K562 (cell line): Measurements from ENCODE around the gene STEAP1B. TPM values are rescaled to one million over a fixed set of nuclear protein-coding genes. Genes with fewer than 3 reads are reported as not detected.
"Not testable (repeated sequence)": the region's sequence is repeated elsewhere in the genome, so short reads cannot be mapped to it uniquely, and the experiment has no call there.

Experiments used
- CBX5 ChIP-seq: IDR thresholded peaks from 2 replicates; pipeline ENCODE4 v1.6.1; 2014; ENCODE audit warnings: low read depth, borderline replicate concordance
- ESRRA ChIP-seq: fragments of 450-650 bp; IDR thresholded peaks from 2 replicates; pipeline ENCODE4 v1.6.1; 2014; ENCODE audit warnings: low read depth, mild to moderate bottlenecking, moderate library complexity, borderline replicate concordance
- JUND ChIP-seq, 2 experiments: IDR thresholded peaks; 2 replicates in 1 of 2; 3 replicates in 1 of 2; pipeline ENCODE4 v1.6.1; 2011; ENCODE audit warnings: borderline replicate concordance in 2 of 2, low read depth in 2 of 2, low read length in 2 of 2, improper control_type of control experiment in 1 of 2, missing biosample characterization in 1 of 2, missing genetic modification characterization in 1 of 2, missing genetic modification reagents in 1 of 2
- MYBL2 ChIP-seq, 2 experiments: fragments of 450-650 bp in 1 of 2; sonication (generic) in 1 of 2; formaldehyde crosslinking in 1 of 2; IDR thresholded peaks; 2 replicates each; pipeline versions ENCODE4 v1.6.1 to v1.8.1; 2017 to 2022; ENCODE audit warnings: borderline replicate concordance in 1 of 2, inconsistent platforms in 1 of 2, low read depth in 1 of 2, mild to moderate bottlenecking in 1 of 2, missing genetic modification reagents in 1 of 2, moderate library complexity in 1 of 2
- MYC ChIP-seq, 2 experiments: fragments of 250-450 bp in 1 of 2; sonication (Bioruptor Pico) in 1 of 2; IDR thresholded peaks; 2 replicates each; pipeline versions ENCODE4 v1.5.1 to v1.6.1; 2012 to 2021; ENCODE audit warnings: low read depth in 2 of 2, borderline replicate concordance in 1 of 2, improper control_type of control experiment in 1 of 2, low read length in 1 of 2, mild to moderate bottlenecking in 1 of 2, moderate library complexity in 1 of 2
- NR4A1 ChIP-seq, 2 experiments: fragments of 250-450 bp in 1 of 2; fragments of 450-650 bp in 1 of 2; sonication (Bioruptor Pico) in 1 of 2; IDR thresholded peaks; 2 replicates each; pipeline versions ENCODE4 v1.4.0 to v1.6.1; 2016 to 2020; ENCODE audit warnings: mild to moderate bottlenecking in 2 of 2, missing compliant biosample characterization in 1 of 2, missing genetic modification characterization in 1 of 2, moderate library complexity in 1 of 2
- PHF8 ChIP-seq: fragments of 200-600 bp; sonication (generic); IDR thresholded peaks from 2 replicates; pipeline ENCODE4 v1.6.1; 2012; ENCODE audit warnings: mixed run types, mild to moderate bottlenecking, inconsistent platforms, low read length, moderate library complexity, borderline replicate concordance
- SIN3A ChIP-seq, 2 experiments: fragments of 150-350 bp in 1 of 2; IDR thresholded peaks; 2 replicates each; pipeline ENCODE4 v1.6.1; 2011 to 2016; ENCODE audit warnings: borderline replicate concordance in 2 of 2, low read depth in 2 of 2, low read length in 2 of 2, mild to moderate bottlenecking in 2 of 2, moderate library complexity in 2 of 2; ENCODE audit not compliant: control insufficient read depth in 1 of 2
- SP1 ChIP-seq: sonication (generic); formaldehyde crosslinking; IDR thresholded peaks from 2 replicates; pipeline ENCODE4 v1.8.1; 2022; ENCODE audit warnings: mild to moderate bottlenecking, missing genetic modification reagents
- TAF1 ChIP-seq: IDR thresholded peaks from 2 replicates; pipeline ENCODE4 v1.6.1; 2011; ENCODE audit warnings: mild to moderate bottlenecking, low read length, moderate library complexity; ENCODE audit not compliant: insufficient read depth, control insufficient read depth, severe bottlenecking; ENCODE audit errors: extremely low read depth
- polyA plus RNA-seq, 8 experiments: library from polyadenylated mRNA; depleted of rRNA in 4 of 8; stranded (reverse) in 5 of 8; unstranded in 3 of 8; fragments of >200 nt; fragmentation: Nextera tagmentation in 2 of 8; fragmentation: Illumina TruSeq in 1 of 8; extraction: Ambion mirVana in 2 of 8; extraction: Trizol in 1 of 8; gene quantifications; 2 replicates each; pipeline versions ENCODE4 v1.2.1 to v1.2.3, GENCODE V29; 2011 to 2014; ENCODE audit warnings: inconsistent platforms in 1 of 8, missing spikeins in 1 of 8
- total RNA-seq, 7 experiments: library from RNA; depleted of rRNA in 6 of 7; stranded (reverse); fragments of >200 nt in 6 of 7; fragmentation: Illumina TruSeq in 2 of 7; extraction: Trizol in 2 of 7; gene quantifications; 2 replicates each; pipeline versions ENCODE4 v1.2.1 to v1.2.3, GENCODE V29; 2011 to 2021; ENCODE audit warnings: low replicate concordance in 1 of 7
- TF ChIP-seq, protein P1 (sequence below): fragments of 250-450 bp; sonication (Bioruptor Pico); IDR thresholded peaks from 2 replicates; pipeline ENCODE4 v1.9.0; 2021; ENCODE audit warnings: mild to moderate bottlenecking, inconsistent platforms
- TF ChIP-seq, protein P2 (sequence below): sonication (generic); formaldehyde crosslinking; IDR thresholded peaks from 2 replicates; pipeline ENCODE4 v1.9.0; 2022; ENCODE audit warnings: mild to moderate bottlenecking, missing genetic modification reagents
- TF ChIP-seq, protein P3 (sequence below): IDR thresholded peaks from 2 replicates; pipeline ENCODE4 v1.6.1; 2011; ENCODE audit warnings: borderline replicate concordance, low read depth, mild to moderate bottlenecking, moderate library complexity, low read length; ENCODE audit not compliant: insufficient read depth, poor library complexity, severe bottlenecking
- TF ChIP-seq, protein P4 (sequence below): fragments of 200-800 bp; sonication (Bioruptor generic); IDR thresholded peaks from 2 replicates; pipeline ENCODE4 v1.6.1; 2017; ENCODE audit warnings: missing genetic modification characterization, missing compliant biosample characterization

STEAP1B gene
- total and polyA plus RNA-seq, 9 of the 15 experiments (the other 6 are each of a cell fraction or from before 2014, with no cell fraction given) = 20.0 to 38.5 (median 30.6) TPM

DNA sequence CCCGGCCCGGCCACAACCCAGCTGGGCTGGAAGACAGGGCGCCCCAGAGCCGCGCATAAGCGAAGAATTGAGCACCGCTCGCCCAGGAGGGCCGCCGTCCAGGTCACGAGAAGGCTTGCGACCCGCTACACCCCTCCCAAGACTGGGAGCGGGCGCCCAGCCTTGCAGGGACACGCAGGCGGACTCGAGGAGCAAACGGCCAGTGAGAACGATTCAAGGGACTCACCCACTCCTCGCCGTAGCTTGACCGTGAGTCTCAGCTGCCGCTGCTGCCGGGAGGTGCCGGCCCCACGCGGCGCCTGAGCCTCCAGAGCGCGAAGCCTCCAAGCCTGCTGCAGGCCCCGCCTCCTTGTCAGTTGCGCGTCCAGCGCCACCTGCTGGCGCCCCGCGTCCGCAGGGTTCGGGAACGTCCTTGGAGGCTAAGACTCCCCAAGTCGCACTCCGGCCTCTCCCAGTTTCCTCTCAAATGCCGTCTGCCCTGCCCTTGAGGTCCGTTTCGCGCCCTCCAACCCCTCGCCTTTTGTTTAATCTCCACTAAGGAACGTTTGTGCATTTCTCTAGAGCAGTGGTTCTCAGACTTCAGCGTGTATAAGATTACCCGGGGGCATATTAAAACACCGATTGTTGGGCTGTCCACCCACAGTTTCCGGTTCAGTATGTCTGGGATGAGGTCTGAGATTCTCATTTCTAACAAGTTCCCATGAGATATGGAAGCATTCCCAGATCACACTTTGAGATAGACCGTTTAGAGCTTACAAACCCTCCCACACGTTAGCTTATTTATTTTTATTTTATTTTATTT lies at the start of gene STEAP1B (continued):
- TF ChIP-seq, protein P1, sequence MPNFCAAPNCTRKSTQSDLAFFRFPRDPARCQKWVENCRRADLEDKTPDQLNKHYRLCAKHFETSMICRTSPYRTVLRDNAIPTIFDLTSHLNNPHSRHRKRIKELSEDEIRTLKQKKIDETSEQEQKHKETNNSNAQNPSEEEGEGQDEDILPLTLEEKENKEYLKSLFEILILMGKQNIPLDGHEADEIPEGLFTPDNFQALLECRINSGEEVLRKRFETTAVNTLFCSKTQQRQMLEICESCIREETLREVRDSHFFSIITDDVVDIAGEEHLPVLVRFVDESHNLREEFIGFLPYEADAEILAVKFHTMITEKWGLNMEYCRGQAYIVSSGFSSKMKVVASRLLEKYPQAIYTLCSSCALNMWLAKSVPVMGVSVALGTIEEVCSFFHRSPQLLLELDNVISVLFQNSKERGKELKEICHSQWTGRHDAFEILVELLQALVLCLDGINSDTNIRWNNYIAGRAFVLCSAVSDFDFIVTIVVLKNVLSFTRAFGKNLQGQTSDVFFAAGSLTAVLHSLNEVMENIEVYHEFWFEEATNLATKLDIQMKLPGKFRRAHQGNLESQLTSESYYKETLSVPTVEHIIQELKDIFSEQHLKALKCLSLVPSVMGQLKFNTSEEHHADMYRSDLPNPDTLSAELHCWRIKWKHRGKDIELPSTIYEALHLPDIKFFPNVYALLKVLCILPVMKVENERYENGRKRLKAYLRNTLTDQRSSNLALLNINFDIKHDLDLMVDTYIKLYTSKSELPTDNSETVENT = peak; percentile 75; the same call in 1 of the 2 replicates
- TF ChIP-seq TAF1 (peak; percentile 50), MYBL2 (IDR thresholded peaks at IDR 0.05; ENCODE audit: low read depth) (peak; percentile 41; the same call in 1 of the 2 replicates), CBX5 (peak; percentile 45; the same call in 1 of the 2 replicates), SIN3A (IDR thresholded peaks at IDR 0.05; ENCODE audit: borderline replicate concordance in 2 of 2, control insufficient read depth in 1 of 2, low read depth in 2 of 2, low read length in 2 of 2) (peak in 1 of 2 experiments; percentile 62; a peak in 1 of 4 replicates), PHF8 (peak; percentile 61; the same call in 1 of the 2 replicates), MYC (IDR thresholded peaks at IDR 0.05; ENCODE audit: low read depth, low read length) (peak; percentile 68; the same call in 1 of the 2 replicates), JUND (IDR thresholded peaks at IDR 0.05; ENCODE audit: borderline replicate concordance, low read depth, low read length) (peak; percentile 26; the same call in 1 of the 2 replicates), ESRRA (peak; percentile 62; the same call in 1 of the 2 replicates), SP1 (CRISPR knock-in tag) (peak; percentile 77; the same call in 1 of the 2 replicates), NR4A1 (CRISPR knock-in tag; IDR thresholded peaks at IDR 0.05) (0 out of 2 replicates have a peak, but pooled peaks have one; percentile 41)
- TF ChIP-seq, protein P2, sequence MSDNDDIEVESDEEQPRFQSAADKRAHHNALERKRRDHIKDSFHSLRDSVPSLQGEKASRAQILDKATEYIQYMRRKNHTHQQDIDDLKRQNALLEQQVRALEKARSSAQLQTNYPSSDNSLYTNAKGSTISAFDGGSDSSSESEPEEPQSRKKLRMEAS (CRISPR knock-in tag) = peak; percentile 89
- TF ChIP-seq MYBL2 (CRISPR knock-in tag; IDR thresholded peaks at IDR 0.05; ENCODE audit: borderline replicate concordance); MYC (CRISPR knock-in tag; IDR thresholded peaks at IDR 0.05; ENCODE audit: borderline replicate concordance, low read depth); JUND (tag; IDR thresholded peaks at IDR 0.05; ENCODE audit: borderline replicate concordance, low read depth, low read length); NR4A1 (tag; IDR thresholded peaks at IDR 0.05): not testable (repeated sequence)
- TF ChIP-seq, protein P3, sequence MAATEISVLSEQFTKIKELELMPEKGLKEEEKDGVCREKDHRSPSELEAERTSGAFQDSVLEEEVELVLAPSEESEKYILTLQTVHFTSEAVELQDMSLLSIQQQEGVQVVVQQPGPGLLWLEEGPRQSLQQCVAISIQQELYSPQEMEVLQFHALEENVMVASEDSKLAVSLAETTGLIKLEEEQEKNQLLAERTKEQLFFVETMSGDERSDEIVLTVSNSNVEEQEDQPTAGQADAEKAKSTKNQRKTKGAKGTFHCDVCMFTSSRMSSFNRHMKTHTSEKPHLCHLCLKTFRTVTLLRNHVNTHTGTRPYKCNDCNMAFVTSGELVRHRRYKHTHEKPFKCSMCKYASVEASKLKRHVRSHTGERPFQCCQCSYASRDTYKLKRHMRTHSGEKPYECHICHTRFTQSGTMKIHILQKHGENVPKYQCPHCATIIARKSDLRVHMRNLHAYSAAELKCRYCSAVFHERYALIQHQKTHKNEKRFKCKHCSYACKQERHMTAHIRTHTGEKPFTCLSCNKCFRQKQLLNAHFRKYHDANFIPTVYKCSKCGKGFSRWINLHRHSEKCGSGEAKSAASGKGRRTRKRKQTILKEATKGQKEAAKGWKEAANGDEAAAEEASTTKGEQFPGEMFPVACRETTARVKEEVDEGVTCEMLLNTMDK = peak; percentile 88
- TF ChIP-seq, protein P4, sequence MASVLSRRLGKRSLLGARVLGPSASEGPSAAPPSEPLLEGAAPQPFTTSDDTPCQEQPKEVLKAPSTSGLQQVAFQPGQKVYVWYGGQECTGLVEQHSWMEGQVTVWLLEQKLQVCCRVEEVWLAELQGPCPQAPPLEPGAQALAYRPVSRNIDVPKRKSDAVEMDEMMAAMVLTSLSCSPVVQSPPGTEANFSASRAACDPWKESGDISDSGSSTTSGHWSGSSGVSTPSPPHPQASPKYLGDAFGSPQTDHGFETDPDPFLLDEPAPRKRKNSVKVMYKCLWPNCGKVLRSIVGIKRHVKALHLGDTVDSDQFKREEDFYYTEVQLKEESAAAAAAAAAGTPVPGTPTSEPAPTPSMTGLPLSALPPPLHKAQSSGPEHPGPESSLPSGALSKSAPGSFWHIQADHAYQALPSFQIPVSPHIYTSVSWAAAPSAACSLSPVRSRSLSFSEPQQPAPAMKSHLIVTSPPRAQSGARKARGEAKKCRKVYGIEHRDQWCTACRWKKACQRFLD = peak; percentile 34
